RWPE1 (cell line): ENCODE measurements around the gene TPT1.
"Not testable (repeated sequence)": the region's sequence is repeated elsewhere in the genome, so short reads cannot be mapped to it uniquely, and the experiment has no call there.

ENCODE experiments used
- CTCF ChIA-PET: fragments of 350-600 bp; sonication (Branson Sonifier 250); formaldehyde crosslinking; extraction: SDS; loops from one replicate; lab custom pipeline; 2021; lab: Yijun Ruan, JAX
- POLR2A ChIA-PET: fragments of 400-600 bp; formaldehyde crosslinking; extraction: SDS; loops from one replicate; lab custom pipeline; 2020; ENCODE audit warnings: antibody characterized with exemption; ENCODE audit not compliant: low non-redundant PET; lab: Yijun Ruan, JAX
- DNase-seq: peaks from one replicate; pipeline ENCODE4 v3.0.0; 2012; ENCODE audit warnings: low spot score
- H3K27ac ChIP-seq: fragments of 450-650 bp; 2 replicates; pipeline ENCODE4 v1.5.1; 2017
- TF ChIP-seq, protein P1 (sequence below): fragments of 450-650 bp; conservative IDR thresholded peaks from 2 replicates; pipeline ENCODE4 v1.5.1; 2017; ENCODE audit warnings: low read depth, mild to moderate bottlenecking

TPT1 gene

DNA sequence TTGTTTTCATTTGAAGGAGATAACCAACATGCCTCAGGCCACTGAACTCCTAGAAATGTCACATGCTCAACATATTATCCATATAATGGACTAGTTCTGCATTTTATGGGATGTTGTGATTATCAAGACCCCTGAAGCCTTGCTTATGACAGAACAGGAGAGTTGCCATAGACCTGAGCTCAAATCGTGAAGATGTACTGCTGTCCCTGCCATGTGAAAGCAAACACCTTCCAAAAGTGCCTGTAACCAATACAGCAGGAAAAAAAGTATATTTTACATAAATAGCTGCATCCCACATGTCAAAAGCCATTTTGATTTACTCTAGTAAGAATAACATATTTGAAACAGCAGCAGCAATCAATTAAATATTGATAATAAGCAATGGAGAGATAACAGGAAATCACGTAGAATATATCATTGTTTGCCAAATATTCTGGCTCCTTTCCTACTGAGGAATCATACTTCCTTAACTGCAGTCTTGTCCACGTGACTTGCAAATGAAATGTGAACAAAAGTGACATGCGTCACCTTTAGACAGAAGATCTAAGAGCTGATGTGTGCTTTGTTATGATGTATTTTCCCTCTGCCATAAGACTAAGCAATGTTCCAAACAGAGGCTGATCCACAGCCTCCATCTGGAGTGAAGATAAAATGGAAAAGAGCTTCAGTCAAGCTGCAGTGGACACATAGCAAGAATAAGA, 43.6 kb upstream of the TPT1 start:
- no peak overlapping the region for H3K27ac ChIP-seq
- TF ChIP-seq, protein P1, sequence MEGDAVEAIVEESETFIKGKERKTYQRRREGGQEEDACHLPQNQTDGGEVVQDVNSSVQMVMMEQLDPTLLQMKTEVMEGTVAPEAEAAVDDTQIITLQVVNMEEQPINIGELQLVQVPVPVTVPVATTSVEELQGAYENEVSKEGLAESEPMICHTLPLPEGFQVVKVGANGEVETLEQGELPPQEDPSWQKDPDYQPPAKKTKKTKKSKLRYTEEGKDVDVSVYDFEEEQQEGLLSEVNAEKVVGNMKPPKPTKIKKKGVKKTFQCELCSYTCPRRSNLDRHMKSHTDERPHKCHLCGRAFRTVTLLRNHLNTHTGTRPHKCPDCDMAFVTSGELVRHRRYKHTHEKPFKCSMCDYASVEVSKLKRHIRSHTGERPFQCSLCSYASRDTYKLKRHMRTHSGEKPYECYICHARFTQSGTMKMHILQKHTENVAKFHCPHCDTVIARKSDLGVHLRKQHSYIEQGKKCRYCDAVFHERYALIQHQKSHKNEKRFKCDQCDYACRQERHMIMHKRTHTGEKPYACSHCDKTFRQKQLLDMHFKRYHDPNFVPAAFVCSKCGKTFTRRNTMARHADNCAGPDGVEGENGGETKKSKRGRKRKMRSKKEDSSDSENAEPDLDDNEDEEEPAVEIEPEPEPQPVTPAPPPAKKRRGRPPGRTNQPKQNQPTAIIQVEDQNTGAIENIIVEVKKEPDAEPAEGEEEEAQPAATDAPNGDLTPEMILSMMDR = no peak
- CTCF ChIA-PET = interaction anchor here (1.4 kb wide), 1 partner anchor 10 kb away, joined by 4 read pairs; no protein-coding TSS in a partner anchor
- no peak for DNase-seq
- POLR2A ChIA-PET = no interaction called here

DNA sequence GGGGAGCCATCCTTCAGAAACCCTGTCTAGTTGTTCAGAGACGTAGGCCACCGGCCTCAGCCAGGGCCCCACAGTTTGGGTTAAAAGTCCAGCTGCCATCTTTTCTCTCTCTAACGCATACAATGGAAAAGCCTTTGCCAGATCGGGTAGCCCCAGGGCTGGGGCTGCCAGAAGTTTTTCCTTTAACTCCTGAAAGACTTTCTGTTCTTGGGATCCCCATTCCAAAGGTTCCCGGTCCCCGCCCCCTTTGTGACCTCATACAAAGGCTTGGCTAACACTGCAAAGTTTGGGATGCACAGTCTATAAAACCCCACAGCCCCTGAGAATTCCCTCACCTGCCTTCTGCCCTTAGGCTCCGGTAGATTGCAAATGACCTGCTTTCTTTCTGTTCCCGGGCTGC, 41.8 kb upstream of the TPT1 start:
- CTCF ChIA-PET, DNase-seq, H3K27ac ChIP-seq, POLR2A ChIA-PET: not testable (repeated sequence)

- POLR2A ChIA-PET = no interaction called here
- H3K27ac ChIP-seq = no peak overlapping the region
- DNase-seq = no peak
- TF ChIP-seq, protein P1 = no peak
- CTCF ChIA-PET = no interaction called here
Observed at GRCh38 chr13:45381196-45381595, 40.2 kb upstream of the TPT1 start.

DNA sequence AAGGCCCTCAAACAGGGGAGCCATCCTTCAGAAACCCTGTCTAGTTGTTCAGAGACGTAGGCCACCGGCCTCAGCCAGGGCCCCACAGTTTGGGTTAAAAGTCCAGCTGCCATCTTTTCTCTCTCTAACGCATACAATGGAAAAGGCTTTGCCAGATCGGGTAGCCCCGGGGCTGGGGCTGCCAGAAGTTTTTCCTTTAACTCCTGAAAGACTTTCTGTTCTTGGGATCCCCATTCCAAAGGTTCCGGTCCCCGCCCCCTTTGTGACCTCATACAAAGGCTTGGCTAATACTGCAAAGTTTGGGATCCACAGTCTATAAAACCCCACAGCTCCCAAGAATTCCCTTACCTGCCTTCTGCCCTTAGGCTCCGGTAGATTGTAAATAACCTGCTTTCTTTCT, 39.7 kb upstream of the TPT1 start:
- CTCF ChIA-PET, H3K27ac ChIP-seq, POLR2A ChIA-PET, DNase-seq: not testable (repeated sequence)

DNA sequence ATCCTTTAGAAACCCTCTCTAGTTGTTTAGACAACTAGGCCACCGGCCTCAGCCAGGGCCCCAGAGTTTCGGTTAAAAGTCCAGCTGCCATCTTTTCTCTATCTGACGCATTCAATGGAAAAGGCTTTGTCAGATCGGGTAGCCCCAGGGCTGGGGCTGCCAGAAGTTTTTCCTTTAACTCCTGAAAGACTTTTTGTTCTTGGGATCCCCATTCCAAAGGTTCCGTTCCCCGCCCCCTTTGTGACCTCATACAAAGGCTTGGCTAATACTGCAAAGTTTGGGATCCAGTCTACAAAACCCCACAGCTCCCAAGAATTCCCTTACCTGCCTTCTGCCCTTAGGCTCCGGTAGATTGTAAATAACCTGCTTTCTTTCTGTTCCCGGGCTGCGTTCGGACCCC, 38.5 kb upstream of the TPT1 start:
- CTCF ChIA-PET, H3K27ac ChIP-seq, DNase-seq, POLR2A ChIA-PET: not testable (repeated sequence)

DNA sequence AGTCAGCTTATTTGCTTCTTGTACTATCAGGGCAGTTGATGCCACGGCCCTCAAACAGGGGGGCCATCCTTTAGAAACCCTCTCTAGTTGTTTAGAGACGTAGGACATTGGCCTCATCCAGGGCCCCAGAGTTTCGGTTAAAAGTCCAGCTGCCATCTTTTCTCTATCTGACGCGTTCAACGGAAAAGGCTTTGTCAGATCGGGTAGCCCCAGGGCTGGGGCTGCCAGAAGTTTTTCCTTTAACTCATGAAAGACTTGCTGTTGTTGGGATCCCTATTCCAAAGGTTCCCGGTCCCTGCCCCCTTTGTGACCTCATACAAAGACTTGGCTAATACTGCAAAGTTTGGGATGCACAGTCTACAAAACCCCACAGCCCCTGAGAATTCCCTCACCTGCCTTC, 37.8 kb upstream of the TPT1 start:
- DNase-seq, POLR2A ChIA-PET, CTCF ChIA-PET, H3K27ac ChIP-seq: not testable (repeated sequence)

DNA sequence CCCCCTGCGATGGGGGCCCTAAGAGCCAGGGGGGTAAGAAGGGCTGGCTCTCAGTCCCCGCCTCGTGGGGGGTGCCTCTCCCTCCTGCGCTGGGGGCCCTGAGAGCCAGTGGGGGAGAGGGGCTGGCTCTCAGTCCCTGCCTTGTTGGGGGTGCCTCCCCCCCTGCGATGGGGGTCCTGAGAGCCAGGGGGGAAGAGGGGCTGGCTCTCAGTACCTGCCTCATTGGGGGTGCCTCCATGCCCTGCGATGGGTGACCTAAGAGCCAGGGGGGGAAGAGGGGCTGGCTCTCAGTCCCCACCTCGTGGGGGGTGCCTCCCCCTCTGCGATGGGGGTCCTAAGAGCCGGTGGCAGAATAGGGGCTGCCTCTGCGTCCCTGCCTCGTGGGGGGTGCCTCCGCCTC, 36.3 kb upstream of the TPT1 start:
- DNase-seq, POLR2A ChIA-PET, CTCF ChIA-PET, H3K27ac ChIP-seq: not testable (repeated sequence)

- DNase-seq, H3K27ac ChIP-seq, POLR2A ChIA-PET: not testable (repeated sequence)
- CTCF ChIA-PET = interaction anchor here (2.0 kb wide), 1 partner anchor 17 kb away, joined by 9 read pairs; no protein-coding TSS in a partner anchor
Observed at GRCh38 chr13:45376651-45377050, 35.7 kb upstream of the TPT1 start.

DNA sequence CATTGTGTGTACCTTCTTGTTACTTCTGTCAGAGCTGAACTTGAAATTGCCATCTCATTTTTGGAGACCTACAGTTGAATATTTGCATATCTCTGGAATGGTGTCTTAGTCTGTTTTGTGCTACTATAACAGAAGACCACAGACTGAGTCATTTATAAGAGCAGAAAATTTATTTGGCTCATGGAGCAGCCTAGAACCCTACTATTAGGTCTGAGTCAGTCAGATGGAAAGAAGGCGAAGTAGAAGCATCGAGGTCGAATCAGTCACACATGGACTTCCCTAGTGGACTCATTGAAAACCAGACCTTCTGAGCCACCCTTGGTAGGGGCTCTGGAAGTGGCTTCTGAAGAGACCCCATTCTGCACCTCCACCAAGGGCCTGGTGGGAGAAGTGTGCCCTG, 33.9 kb upstream of the TPT1 start:
- H3K27ac ChIP-seq = no peak overlapping the region
- POLR2A ChIA-PET = no interaction called here
- TF ChIP-seq, protein P1 = no peak
- CTCF ChIA-PET = interaction anchor here (2.0 kb wide), 1 partner anchor 19 kb away, joined by 9 read pairs; no protein-coding TSS in a partner anchor
- no peak for DNase-seq

- no peak overlapping the region for H3K27ac ChIP-seq
- CTCF ChIA-PET = no interaction called here
- TF ChIP-seq, protein P1 = no peak
- DNase-seq = no peak
- POLR2A ChIA-PET = no interaction called here
Observed at GRCh38 chr13:45373162-45373547, 32.2 kb upstream of the TPT1 start.
